GM18870 (cell line): ENCODE results near the gene GPHA2.
"Not testable (repeated sequence)": the region's sequence is repeated elsewhere in the genome, so short reads cannot be mapped to it uniquely, and the experiment has no call there.

Experiments used
- ATAC-seq: cut with Tn5 transposase; IDR thresholded peaks from one replicate; pipeline ENCODE4 v1.9.1; 2021; ENCODE audit warnings: moderate library complexity; ENCODE audit not compliant: unreplicated experiment

Gene GPHA2

GRCh38 chr11:64935359-64936081, at the start of gene GPHA2:
Gene GPHA2 (minus strand): TSS chr11:64935893. CDS start chr11:64935460, 433 bp downstream.
- no peak for ATAC-seq

GRCh38 chr11:64983339-64983738, 47.6 kb upstream of the GPHA2 start:
- not testable (repeated sequence) for ATAC-seq

- ATAC-seq = no peak
Observed at GRCh38 chr11:64976651-64977050, 41.0 kb upstream of the GPHA2 start.

DNA sequence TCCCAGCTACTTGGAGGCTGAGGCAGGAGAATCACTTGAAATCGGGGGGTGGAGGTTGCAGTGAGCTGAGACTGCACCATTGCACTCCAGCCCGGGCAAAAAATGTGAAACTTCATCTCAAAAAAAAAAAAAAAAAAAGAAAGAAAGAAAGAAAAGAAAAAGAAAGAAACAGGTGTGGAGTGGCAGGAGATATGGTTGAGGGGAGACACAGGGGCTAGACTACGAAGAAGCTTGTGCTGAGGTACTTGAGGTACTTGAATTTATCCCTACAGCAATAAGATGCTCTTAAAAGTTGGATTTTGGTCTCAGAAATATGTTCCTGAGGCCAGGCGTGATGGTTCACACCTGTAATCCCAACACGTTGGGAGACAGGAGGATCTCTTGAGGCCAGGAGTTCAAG, 38.4 kb upstream of the GPHA2 start:
- ATAC-seq = no peak

- no peak for ATAC-seq
Observed at GRCh38 chr11:64971421-64972233, 35.9 kb upstream of the GPHA2 start, which contains the start of gene MAJIN. Gene MAJIN (minus strand): TSS chr11:64972108. CDS start chr11:64959405, 12,703 bp downstream.

GRCh38 chr11:64970731-64971151, 35.0 kb upstream of the GPHA2 start:
- no peak for ATAC-seq

- ATAC-seq = no peak
Observed at GRCh38 chr11:64969209-64969608, 33.5 kb upstream of the GPHA2 start.

GRCh38 chr11:64967375-64967774, 31.7 kb upstream of the GPHA2 start:
- no peak for ATAC-seq

- no peak for ATAC-seq
Observed at GRCh38 chr11:64963072-64963631, 27.5 kb upstream of the GPHA2 start.

GRCh38 chr11:64960719-64961118, 25.0 kb upstream of the GPHA2 start:
- ATAC-seq = no peak

DNA sequence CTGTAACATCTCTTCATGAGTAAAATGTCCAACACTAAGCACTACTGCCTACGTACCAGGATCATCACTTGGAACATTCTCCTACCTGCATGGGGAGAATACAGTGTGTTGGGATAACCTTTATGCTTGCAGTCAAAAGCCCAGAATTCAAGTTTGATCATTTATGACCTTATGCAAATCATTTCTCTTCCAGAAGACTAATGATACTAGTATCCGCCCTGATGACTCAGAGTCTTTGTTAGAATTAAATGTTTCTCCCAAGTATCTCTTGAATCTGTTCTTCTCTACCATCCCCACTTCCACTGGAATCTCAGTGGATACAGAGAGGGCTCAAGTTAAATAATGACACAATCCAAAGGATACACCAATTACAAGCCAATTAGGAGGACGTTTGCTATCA, 23.8 kb upstream of the GPHA2 start:
- ATAC-seq = no peak

- no peak for ATAC-seq
Observed at GRCh38 chr11:64954201-64954600, 18.5 kb upstream of the GPHA2 start.

GRCh38 chr11:64951529-64951928, 15.8 kb upstream of the GPHA2 start:
- ATAC-seq = no peak

DNA sequence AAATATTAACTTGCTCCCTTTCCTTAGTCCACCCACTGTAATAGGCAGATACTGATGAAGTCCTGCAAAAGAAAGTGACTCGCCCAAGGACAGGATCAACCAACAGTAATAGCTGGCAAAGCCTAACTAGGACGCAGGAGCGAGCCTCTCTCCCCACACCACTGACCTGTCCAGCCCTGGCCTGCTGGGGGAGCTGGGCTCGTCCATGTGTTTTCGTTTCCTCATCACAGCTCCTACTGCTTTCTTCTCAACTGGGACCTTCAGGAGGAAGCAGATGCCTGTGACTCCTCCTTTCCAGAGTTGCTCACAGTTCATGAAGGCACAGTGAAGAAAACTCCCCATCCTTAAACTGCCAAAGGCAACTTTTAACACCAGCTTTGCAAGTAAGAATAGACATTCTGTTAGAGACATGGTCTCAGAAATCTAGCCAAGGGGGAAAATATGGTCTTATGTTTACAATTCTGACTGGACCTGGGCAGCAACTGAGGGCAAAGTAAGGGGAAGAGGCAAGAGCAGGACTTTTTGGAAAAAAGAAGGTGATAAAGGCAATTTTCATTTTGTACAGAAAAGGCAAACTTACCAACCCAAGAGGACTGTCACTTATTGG, 11.6 kb upstream of the GPHA2 start:
- ATAC-seq = no peak

- no peak for ATAC-seq
Observed at GRCh38 chr11:64936539-64936938, 846 bp upstream of the GPHA2 start.

- no peak for ATAC-seq
Observed at GRCh38 chr11:64934682-64935358, 873 bp downstream of the GPHA2 start.

GRCh38 chr11:64933935-64934681, 1.6 kb downstream of the GPHA2 start:
- ATAC-seq = no peak

DNA sequence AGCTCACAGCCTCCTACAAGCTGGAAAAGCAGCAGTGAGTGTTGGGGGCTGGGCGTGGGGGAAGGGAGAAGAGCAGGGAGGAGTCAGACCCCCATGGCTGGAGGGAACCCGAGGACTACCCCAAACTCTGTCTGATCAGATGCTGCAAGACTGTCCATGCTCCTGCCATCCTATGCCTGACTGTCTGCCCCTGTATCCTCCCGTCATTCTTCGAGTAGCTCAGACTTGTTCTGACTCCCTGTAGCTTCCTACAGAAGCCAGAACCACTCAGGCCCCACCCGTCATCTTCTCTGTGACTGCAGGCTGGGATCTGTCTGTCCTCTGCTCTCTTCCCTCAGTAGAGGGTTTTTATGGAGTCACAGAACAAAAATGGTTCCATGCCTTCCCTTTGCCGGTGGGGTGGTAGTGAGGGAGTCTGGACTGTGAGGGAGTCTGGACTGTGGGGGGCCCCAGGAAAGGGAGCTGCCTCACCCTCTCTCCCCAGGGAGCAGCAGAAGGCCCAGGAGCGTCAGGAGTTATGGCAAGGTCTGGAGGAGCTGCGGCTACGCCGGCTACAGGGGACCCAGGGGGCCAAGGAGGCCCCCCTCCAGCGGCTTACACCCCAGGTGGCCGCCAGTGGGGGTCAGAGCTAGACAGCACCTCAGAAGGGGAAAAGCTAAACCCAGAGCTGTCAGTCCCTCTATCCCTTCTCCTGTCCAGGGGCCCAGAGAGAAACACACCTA, 2.3 kb downstream of the GPHA2 start:
- ATAC-seq = no peak

DNA sequence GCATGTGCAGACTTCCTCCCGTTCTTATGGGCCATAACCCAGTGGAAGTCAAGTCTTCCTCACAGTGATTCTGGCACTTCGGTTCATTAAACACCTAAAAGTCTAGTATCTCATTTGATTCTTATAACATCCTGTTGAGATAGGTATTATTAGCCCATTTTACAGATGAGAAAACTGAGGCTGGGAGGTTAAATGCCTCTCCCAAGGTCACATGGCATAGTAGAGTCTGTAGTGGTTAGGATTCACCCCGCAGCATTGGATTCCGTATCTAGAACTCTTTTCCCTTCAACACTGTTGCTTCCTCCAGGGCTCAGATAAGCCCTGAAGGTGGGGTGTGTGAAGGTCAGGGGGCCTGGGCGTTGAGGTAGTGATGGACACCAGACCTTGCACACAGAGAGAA, 3.4 kb downstream of the GPHA2 start:
- ATAC-seq = no peak
